ENCODE measurements around the gene DNAH5. TPM values are rescaled to one million over a fixed set of nuclear protein-coding genes. Genes with fewer than 3 reads are reported as not detected.

Gene DNAH5
- total and polyA plus RNA-seq, 7 donors, result under 0.01 to 0.36 (median 0.07) TPM

DNA sequence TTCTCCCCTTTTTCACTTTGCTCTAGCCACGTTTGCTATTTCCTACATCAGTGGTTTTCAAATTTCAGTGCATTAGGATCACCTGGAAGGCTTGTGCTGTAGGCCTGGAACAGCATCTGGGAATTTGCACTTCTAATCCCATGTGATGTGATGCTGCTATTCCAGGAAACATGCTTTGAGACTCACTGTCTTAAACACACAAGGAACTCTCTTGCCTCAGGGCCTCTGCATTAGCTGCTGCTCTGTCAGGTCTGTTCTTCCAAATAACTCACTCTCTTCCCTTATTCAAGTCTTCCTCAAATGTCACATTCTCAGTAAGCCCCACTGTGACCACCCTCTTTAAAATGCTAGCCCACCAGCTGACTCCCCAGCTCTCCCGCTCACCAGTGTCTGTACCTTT is 204.0 kb downstream of the DNAH5 start:
- TF ChIP-seq, protein P1, sequence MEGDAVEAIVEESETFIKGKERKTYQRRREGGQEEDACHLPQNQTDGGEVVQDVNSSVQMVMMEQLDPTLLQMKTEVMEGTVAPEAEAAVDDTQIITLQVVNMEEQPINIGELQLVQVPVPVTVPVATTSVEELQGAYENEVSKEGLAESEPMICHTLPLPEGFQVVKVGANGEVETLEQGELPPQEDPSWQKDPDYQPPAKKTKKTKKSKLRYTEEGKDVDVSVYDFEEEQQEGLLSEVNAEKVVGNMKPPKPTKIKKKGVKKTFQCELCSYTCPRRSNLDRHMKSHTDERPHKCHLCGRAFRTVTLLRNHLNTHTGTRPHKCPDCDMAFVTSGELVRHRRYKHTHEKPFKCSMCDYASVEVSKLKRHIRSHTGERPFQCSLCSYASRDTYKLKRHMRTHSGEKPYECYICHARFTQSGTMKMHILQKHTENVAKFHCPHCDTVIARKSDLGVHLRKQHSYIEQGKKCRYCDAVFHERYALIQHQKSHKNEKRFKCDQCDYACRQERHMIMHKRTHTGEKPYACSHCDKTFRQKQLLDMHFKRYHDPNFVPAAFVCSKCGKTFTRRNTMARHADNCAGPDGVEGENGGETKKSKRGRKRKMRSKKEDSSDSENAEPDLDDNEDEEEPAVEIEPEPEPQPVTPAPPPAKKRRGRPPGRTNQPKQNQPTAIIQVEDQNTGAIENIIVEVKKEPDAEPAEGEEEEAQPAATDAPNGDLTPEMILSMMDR (IDR thresholded peaks at IDR 0.05), result no peak
- H3K27me3 ChIP-seq (ENCODE audit: insufficient read depth in 3 of 3, low read length in 2 of 3), result no peaks in the 10 kb centered on the region
- DNase-seq (no peak), ATAC-seq (no peak)
- WGBS, 3 donors, result 52 to 59% (median 58%) methylated on average over 2 of the region's 2 CpGs
- no peaks in the 10 kb centered on the region for H3K36me3 ChIP-seq (ENCODE audit: insufficient read depth in 1 of 2, low read depth in 1 of 2)
- H3K27ac ChIP-seq, result no peak overlapping the region
- H3K9me3 ChIP-seq, result no peaks in the 10 kb centered on the region
- no peak overlapping the region for H3K4me3 ChIP-seq
- no peaks in the 10 kb centered on the region for H3K4me1 ChIP-seq
- intact Hi-C loops (cut with DNase I), result no loop called here

- Histone ChIP-seq H3K36me3 (ENCODE audit: insufficient read depth in 1 of 2, low read depth in 1 of 2) (no peaks in the 10 kb centered on the region), H3K27me3 (ENCODE audit: insufficient read depth in 3 of 3, low read length in 2 of 3) (no peaks in the 10 kb centered on the region), H3K4me1 (no peaks in the 10 kb centered on the region), H3K4me3 (no peak overlapping the region), H3K27ac (no peak overlapping the region), H3K9me3 (no peaks in the 10 kb centered on the region)
- no peak for ATAC-seq
- intact Hi-C loops (cut with DNase I), result no loop called here
- no peak for DNase-seq
- TF ChIP-seq, protein P1 (IDR thresholded peaks at IDR 0.05), result no peak
- WGBS, 3 donors, result 78 to 84% (median 81%) methylated on average over 5 of the region's 5 CpGs
Observed at GRCh38 chr5:13739479-13739878, 205.0 kb downstream of the DNAH5 start.

DNA sequence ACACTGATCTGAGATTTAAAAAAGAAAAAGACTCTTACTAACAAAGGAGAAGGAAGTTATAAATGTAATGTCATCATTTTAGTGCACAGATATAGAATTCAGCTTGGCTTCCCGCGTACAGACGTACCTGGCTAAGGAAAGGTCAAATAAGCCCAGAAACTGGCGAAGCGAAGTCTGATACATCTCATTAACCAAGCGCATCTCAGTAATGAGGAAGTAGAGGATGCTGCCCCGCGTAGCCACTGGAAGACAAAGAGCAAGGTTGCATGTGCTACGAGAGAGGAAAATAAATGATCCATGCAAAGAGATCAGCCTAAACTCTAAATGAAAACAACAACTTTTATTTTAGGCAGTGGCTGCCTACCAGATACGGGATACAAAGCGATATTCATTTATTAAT is 208.8 kb downstream of the DNAH5 start:
- Histone ChIP-seq H3K36me3 (ENCODE audit: insufficient read depth in 1 of 2, low read depth in 1 of 2) (no peaks in the 10 kb centered on the region), H3K9me3 (no peaks in the 10 kb centered on the region), H3K4me1 (no peaks in the 10 kb centered on the region), H3K27me3 (ENCODE audit: insufficient read depth in 3 of 3, low read length in 2 of 3) (no peaks in the 10 kb centered on the region), H3K27ac (no peak overlapping the region), H3K4me3 (no peak overlapping the region)
- ATAC-seq (no peak), DNase-seq (no peak)
- TF ChIP-seq, protein P1 (IDR thresholded peaks at IDR 0.05), result no peak
- WGBS, 3 donors, result 90 to 93% (median 92%) methylated on average over 11 of the region's 11 CpGs
- intact Hi-C loops (cut with DNase I), result no loop called here

GRCh38 chr5:13731121-13731628 is 213.3 kb downstream of the DNAH5 start:
- Histone ChIP-seq H3K27me3 (ENCODE audit: insufficient read depth in 3 of 3, low read length in 2 of 3) (no peaks in the 10 kb centered on the region), H3K4me3 (no peak overlapping the region), H3K4me1 (no peaks in the 10 kb centered on the region), H3K36me3 (ENCODE audit: insufficient read depth in 1 of 2, low read depth in 1 of 2) (no peaks in the 10 kb centered on the region), H3K27ac (no peak overlapping the region), H3K9me3 (no peaks in the 10 kb centered on the region)
- 74 to 84% (median 82%) methylated on average over 6 of the region's 6 CpGs for WGBS, 3 donors
- TF ChIP-seq, protein P1 (IDR thresholded peaks at IDR 0.05), result no peak
- no peak for DNase-seq
- no peak for ATAC-seq
- intact Hi-C loops (cut with DNase I), result no loop called here

DNA sequence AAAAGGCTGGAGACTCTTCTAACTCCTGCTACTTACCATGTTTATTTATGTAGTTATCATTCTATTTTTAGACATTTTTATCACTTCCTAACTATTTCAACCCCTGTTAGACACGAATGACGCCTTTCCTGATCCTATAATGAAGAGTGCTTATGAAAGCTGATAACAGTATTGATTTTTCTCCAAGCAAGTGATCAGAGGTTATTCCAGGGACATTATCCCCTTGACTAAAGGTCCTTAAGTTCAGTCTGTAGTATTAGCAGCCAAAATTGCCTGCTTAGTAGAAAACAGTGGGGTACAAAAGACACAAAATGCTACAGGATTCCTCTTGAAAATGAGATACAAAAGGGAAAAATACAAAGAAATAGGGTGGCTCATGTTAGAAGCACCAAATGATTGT is 235.6 kb downstream of the DNAH5 start:
- 44 to 49% (median 44%) methylated on average over 2 of the region's 2 CpGs for WGBS, 3 donors
- TF ChIP-seq, protein P1 (IDR thresholded peaks at IDR 0.05), result no peak
- Histone ChIP-seq H3K9me3 (no peaks in the 10 kb centered on the region), H3K4me3 (no peak overlapping the region), H3K27me3 (ENCODE audit: insufficient read depth in 3 of 3, low read length in 2 of 3) (no peaks in the 10 kb centered on the region), H3K36me3 (ENCODE audit: insufficient read depth in 1 of 2, low read depth in 1 of 2) (no peaks in the 10 kb centered on the region), H3K4me1 (no peaks in the 10 kb centered on the region), H3K27ac (no peak overlapping the region)
- no peak for ATAC-seq
- no peak for DNase-seq
- intact Hi-C loops (cut with DNase I), result no loop called here
